K562 (cell line): ENCODE data around the gene SLC9B2. TPM values are rescaled to one million over a fixed set of nuclear protein-coding genes. Genes with fewer than 3 reads are reported as not detected.

Source experiments
- ATAC-seq: fragments of 200-7000 bp; cut with Tn5 transposase; 3 replicates; pipeline ENCODE4 v1.9.1; 2020; ENCODE audit warnings: moderate library complexity
- BruUV-seq: library from RNA; stranded (reverse); fragments of 400-500 nt; replicated peaks from 2 replicates; lab custom pipeline; 2021; lab: Mats Ljungman, UMichigan
- CTCF ChIA-PET: fragments of 300-600 bp; formaldehyde crosslinking; extraction: SDS; loops from one replicate; lab custom pipeline; 2021; ENCODE audit warnings: low intra/inter-chr PET ratio; lab: Yijun Ruan, JAX
- POLR2A ChIA-PET: fragments of 300-600, 350-650 bp; sonication (Branson Sonifier 250); formaldehyde crosslinking; extraction: SDS; loops from one replicate; lab custom pipeline; 2021; ENCODE audit warnings: antibody characterized with exemption, inconsistent platforms; lab: Yijun Ruan, JAX
- DNase-seq, 4 experiments: peaks; one replicate each; pipeline versions ENCODE4 v3.0.0 to v3.0.0-alpha.2; 2011 to 2018; ENCODE audit warnings: low spot score in 3 of 4, mixed read lengths in 3 of 4; ENCODE audit errors: extremely low read depth in 1 of 4
- FAIRE-seq: peaks from 2 replicates; lab custom pipeline; 2011; peaks lifted over from hg19 to GRCh38; lab: Jason Lieb, UNC
- H2AFZ ChIP-seq: 2 replicates; pipeline ENCODE4 v1.6.0; 2011; ENCODE audit warnings: low read depth, low read length, control low read depth, inconsistent platforms
- H3K27ac ChIP-seq: fragments of 200-600 bp; 3 replicates; pipeline ENCODE4 v1.8.0; 2011; ENCODE audit warnings: low read depth, mild to moderate bottlenecking, control low read depth, inconsistent platforms, low read length, moderate library complexity, mixed read lengths; ENCODE audit errors: extremely low read depth
- H3K27me3 ChIP-seq, 2 experiments: fragments of 300-600 bp in 1 of 2; 2 replicates in 1 of 2; 3 replicates in 1 of 2; pipeline versions ENCODE4 v1.6.0 to v1.8.0; 2011; ENCODE audit warnings: inconsistent platforms in 2 of 2, low read length in 2 of 2, mild to moderate bottlenecking in 1 of 2, mixed read lengths in 1 of 2, moderate library complexity in 1 of 2; ENCODE audit not compliant: control insufficient read depth in 2 of 2, insufficient read depth in 2 of 2
- H3K36me3 ChIP-seq: fragments of 300-600 bp; 3 replicates; pipeline ENCODE4 v1.8.0; 2011; ENCODE audit warnings: mild to moderate bottlenecking, low read length, inconsistent platforms; ENCODE audit not compliant: control insufficient read depth, insufficient read depth
- H3K4me1 ChIP-seq, 2 experiments: fragments of 200-600 bp in 1 of 2; replicated peaks in 1 of 2; 2 replicates in 1 of 2; 3 replicates in 1 of 2; pipeline versions ENCODE4 v1.5.1 to v1.8.0; 2011; ENCODE audit warnings: inconsistent platforms in 2 of 2, low read length in 2 of 2, mild to moderate bottlenecking in 1 of 2, mixed read lengths in 1 of 2, moderate library complexity in 1 of 2; ENCODE audit not compliant: control insufficient read depth in 2 of 2, insufficient read depth in 2 of 2
- H3K4me2 ChIP-seq: 2 replicates; pipeline ENCODE4 v1.6.1; 2011; ENCODE audit warnings: low read length, control low read depth, inconsistent platforms, mixed read lengths; ENCODE audit not compliant: insufficient read depth
- H3K4me3 ChIP-seq: fragments of 200-600 bp; sonication (generic), shearing (Covaris generic); 2 replicates; pipeline ENCODE4 v1.5.1; 2016; ENCODE audit warnings: control low read depth, inconsistent platforms
- H3K79me2 ChIP-seq: fragments of 200-600 bp; 3 replicates; pipeline ENCODE4 v1.8.0; 2011; ENCODE audit warnings: low read length, inconsistent platforms; ENCODE audit not compliant: control insufficient read depth, insufficient read depth
- H3K9ac ChIP-seq, 2 experiments: 2 replicates each; pipeline versions ENCODE4 v1.6.0 to v1.6.1; 2011; ENCODE audit warnings: low read depth in 2 of 2, low read length in 2 of 2, control low read depth in 1 of 2, inconsistent platforms in 1 of 2, mild to moderate bottlenecking in 1 of 2, mixed read lengths in 1 of 2; ENCODE audit not compliant: insufficient read depth in 1 of 2
- H3K9me1 ChIP-seq: one replicate; pipeline ENCODE4 v1.6.0; 2011; ENCODE audit warnings: inconsistent platforms, mild to moderate bottlenecking, low read length, moderate library complexity; ENCODE audit not compliant: control insufficient read depth, insufficient read depth
- H3K9me3 ChIP-seq: replicated peaks from 2 replicates; pipeline ENCODE4 v1.5.1; 2011; ENCODE audit warnings: low read depth, low read length, inconsistent platforms; ENCODE audit not compliant: control insufficient read depth, insufficient read depth
- H4K20me1 ChIP-seq: replicated peaks from 2 replicates; pipeline ENCODE4 v1.6.1; 2011; ENCODE audit warnings: low read length, inconsistent platforms, mixed read lengths; ENCODE audit not compliant: control insufficient read depth, insufficient read depth
- CEBPB ChIP-seq: fragments of 450-650 bp; IDR thresholded peaks from 2 replicates; pipeline ENCODE4 v1.6.1; 2016; ENCODE audit warnings: missing genetic modification characterization, missing compliant biosample characterization
- CREB3L1 ChIP-seq: fragments of 450-650 bp; IDR thresholded peaks from 2 replicates; pipeline ENCODE4 v1.6.1; 2014; ENCODE audit warnings: low read depth, mild to moderate bottlenecking, moderate library complexity, borderline replicate concordance
- EP300 ChIP-seq: IDR thresholded peaks from 2 replicates; pipeline ENCODE4 v1.6.1; 2012; ENCODE audit warnings: low read length, improper control_type of control experiment
- FOXK2 ChIP-seq, 2 experiments: fragments of 450-650 bp; IDR thresholded peaks in 1 of 2; conservative IDR thresholded peaks in 1 of 2; 2 replicates each; pipeline ENCODE4 v1.6.1; 2016; ENCODE audit warnings: low read depth in 2 of 2, mild to moderate bottlenecking in 1 of 2
- MAZ ChIP-seq, 2 experiments: fragments of 450-650 bp in 1 of 2; sonication (generic) in 1 of 2; formaldehyde crosslinking; IDR thresholded peaks in 1 of 2; conservative IDR thresholded peaks in 1 of 2; 2 replicates each; pipeline versions ENCODE4 v1.4.0 to v1.5.0; 2020; ENCODE audit warnings: mild to moderate bottlenecking in 1 of 2, missing genetic modification reagents in 1 of 2
- PHF20 ChIP-seq: fragments of 450-650 bp; IDR thresholded peaks from 2 replicates; pipeline ENCODE4 v1.6.1; 2018; ENCODE audit not compliant: partially characterized antibody
- REST ChIP-seq, 2 experiments: fragments of 450-650 bp; formaldehyde crosslinking in 1 of 2; IDR thresholded peaks; 2 replicates each; pipeline versions ENCODE4 v1.4.0 to v1.6.1; 2014 to 2020; ENCODE audit warnings: mild to moderate bottlenecking in 2 of 2, borderline replicate concordance in 1 of 2, low read depth in 1 of 2
- TGIF2 ChIP-seq: sonication (generic); formaldehyde crosslinking; IDR thresholded peaks from 2 replicates; pipeline ENCODE4 v1.8.1; 2022; ENCODE audit warnings: mild to moderate bottlenecking, missing genetic modification reagents, moderate library complexity
- ZNF165 ChIP-seq: fragments of 250-450 bp; sonication (Bioruptor Pico); IDR thresholded peaks from 2 replicates; pipeline ENCODE4 v1.4.0; 2020; ENCODE audit warnings: borderline replicate concordance
- ZNF431 ChIP-seq: sonication (generic); formaldehyde crosslinking; IDR thresholded peaks from 2 replicates; pipeline ENCODE4 v1.8.0; 2022; ENCODE audit warnings: mild to moderate bottlenecking, missing genetic modification reagents
- WGBS: fragments of 100-300 bp; shearing (Covaris generic); methylation state at CpG from one replicate; pipeline ENCODE4 v1.1.6; 2016; ENCODE audit warnings: low coverage, mixed read lengths; ENCODE audit not compliant: insufficient coverage; ENCODE audit errors: missing lambda C conversion rate; 5-methylcytosine and 5-hydroxymethylcytosine counted together
- in situ Hi-C: fragments of 300-500 bp; cut with MboI; formaldehyde crosslinking; loops from 4 replicates; pipeline ENCODE4 v1.15.0; 2018; ENCODE audit warnings: inconsistent platforms, mixed read lengths
- intact Hi-C: fragments of 100-400 bp; cut with micrococcal nuclease; formaldehyde crosslinking; loops from 2 replicates; pipeline ENCODE4 v1.14.2; 2022
- polyA plus RNA-seq, 8 experiments: library from polyadenylated mRNA; depleted of rRNA in 4 of 8; stranded (reverse) in 5 of 8; unstranded in 3 of 8; fragments of >200 nt; fragmentation: Nextera tagmentation in 2 of 8; fragmentation: Illumina TruSeq in 1 of 8; extraction: Ambion mirVana in 2 of 8; extraction: Trizol in 1 of 8; gene quantifications; 2 replicates each; pipeline versions ENCODE4 v1.2.1 to v1.2.3, GENCODE V29; 2011 to 2014; ENCODE audit warnings: inconsistent platforms in 1 of 8, missing spikeins in 1 of 8
- total RNA-seq, 7 experiments: library from RNA; depleted of rRNA in 6 of 7; stranded (reverse); fragments of >200 nt in 6 of 7; fragmentation: Illumina TruSeq in 2 of 7; extraction: Trizol in 2 of 7; gene quantifications; 2 replicates each; pipeline versions ENCODE4 v1.2.1 to v1.2.3, GENCODE V29; 2011 to 2021; ENCODE audit warnings: low replicate concordance in 1 of 7

Gene SLC9B2
- total and polyA plus RNA-seq, 9 of the 15 experiments (the other 6 are each of a cell fraction or from before 2014, with no cell fraction given): 6.6 to 14.6 (median 11.4) TPM

- Histone ChIP-seq H3K36me3 (no peaks in the 10 kb centered on the region), H3K9me1 (no peaks in the 10 kb centered on the region), H3K27me3 (no peaks in the 10 kb centered on the region), H2AFZ (no peak overlapping the region), H3K4me1 (peaks cover 9 to 18% of the 10 kb centered on the region in 2 experiments; a peak in 4 of 5 replicates), H3K79me2 (no peaks in the 10 kb centered on the region), H3K4me2 (no peak overlapping the region), H3K9ac (no peak overlapping the region), H3K9me3 (no peaks in the 10 kb centered on the region), H4K20me1 (no peaks in the 10 kb centered on the region), H3K4me3 (no peak overlapping the region), H3K27ac (no peak overlapping the region)
- intact Hi-C loops: loop anchor here (1.0 to 5.0 kb wide), 8 partner anchors 82 to 578 kb away; partner anchors contain the start of genes CISD2 and NFKB1
- ATAC-seq (peak; percentile 93), DNase-seq (peak; percentile 23 to 78 (median 38)), FAIRE-seq (peak; percentile 91)
- BruUV-seq: no TSS peak
- ChIA-PET POLR2A (no interaction called here), CTCF (interaction anchor here (1.1 to 2.3 kb wide), 4 partner anchors 385 to 577 kb away, joined by 5 to 23 read pairs (median 16); no protein-coding TSS in a partner anchor)
- in situ Hi-C loops: loop anchor here (5.0 to 10.0 kb wide), 2 partner anchors 387 to 564 kb away; no protein-coding TSS in a partner anchor
- 40% methylated on average over 11 of the region's 15 CpGs for WGBS
- TF ChIP-seq PHF20 (no peak), MAZ (CRISPR knock-in tag; conservative IDR thresholded peaks at IDR 0.05 in 1 of 2, IDR thresholded peaks at IDR 0.05 in 1 of 2) (0 out of 4 replicates have a peak, but pooled peaks of 1 of the 2 experiments have one; percentile 33), CEBPB (peak; percentile 91), ZNF165 (CRISPR knock-in tag) (no peak), FOXK2 (conservative IDR thresholded peaks at IDR 0.05 in 1 of 2, IDR thresholded peaks at IDR 0.05 in 1 of 2; ENCODE audit: low read depth in 2 of 2) (peak in 1 of 2 experiments; percentile 72; a peak in 3 of 4 replicates), ZNF431 (CRISPR knock-in tag) (no peak), EP300 (no peak), CREB3L1 (no peak), TGIF2 (0 out of 2 replicates have a peak, but pooled peaks have one; percentile 30), REST (IDR thresholded peaks at IDR 0.05; ENCODE audit: borderline replicate concordance) (peak; percentile 91), REST (CRISPR knock-in tag; IDR thresholded peaks at IDR 0.05; ENCODE audit: low read depth) (no peak)
These were observed 67.5 kb downstream of the SLC9B2 start for GRCh38 chr4:103008875-103009729.
